Keratinocyte (primary cell): Measurements from ENCODE around the gene TEX22. TPM values are rescaled to one million over a fixed set of nuclear protein-coding genes. Genes with fewer than 3 reads are reported as not detected.

Experiments
- DNase-seq: peaks from one replicate; pipeline ENCODE4 v3.0.0-alpha.2; 2011; ENCODE audit warnings: low read depth, missing footprints, low spot score
- FAIRE-seq: peaks from 2 replicates; lab custom pipeline; 2011; peaks lifted over from hg19 to GRCh38; lab: Jason Lieb, UNC
- H2AFZ ChIP-seq: 2 replicates; pipeline ENCODE4 v1.6.0; 2012; ENCODE audit warnings: low read length, control low read depth, inconsistent platforms; ENCODE audit not compliant: control insufficient read depth
- H3K27ac ChIP-seq: 2 replicates; pipeline ENCODE4 v1.5.1; 2011; ENCODE audit warnings: low read length; ENCODE audit not compliant: control insufficient read depth, insufficient read depth
- H3K27me3 ChIP-seq: 3 replicates; pipeline ENCODE4 v1.6.0; 2011; ENCODE audit warnings: low read length; ENCODE audit not compliant: control insufficient read depth, insufficient read depth; ENCODE audit errors: extremely low read depth
- H3K36me3 ChIP-seq, 2 experiments: 2 replicates in 1 of 2; 3 replicates in 1 of 2; pipeline ENCODE4 v1.5.1; 2011; ENCODE audit warnings: low read length in 2 of 2, mild to moderate bottlenecking in 1 of 2; ENCODE audit not compliant: control insufficient read depth in 2 of 2, insufficient read depth in 2 of 2; ENCODE audit errors: extremely low read depth in 1 of 2
- H3K4me1 ChIP-seq: 3 replicates; pipeline ENCODE4 v1.5.1; 2011; ENCODE audit warnings: low read length; ENCODE audit not compliant: control insufficient read depth, insufficient read depth; ENCODE audit errors: extremely low read depth
- H3K4me2 ChIP-seq: 3 replicates; pipeline ENCODE4 v1.6.0; 2011; ENCODE audit warnings: low read depth, low read length; ENCODE audit not compliant: control insufficient read depth, insufficient read depth; ENCODE audit errors: extremely low read depth
- H3K4me3 ChIP-seq, 3 experiments: fragments of 200-600 bp in 1 of 3; sonication (generic) in 1 of 3; 2 replicates in 2 of 3; 3 replicates in 1 of 3; pipeline ENCODE4 v1.5.1; 2011 to 2016; ENCODE audit warnings: low read length in 3 of 3, mild to moderate bottlenecking in 3 of 3, control low read depth in 2 of 3, inconsistent platforms in 1 of 3, low read depth in 1 of 3, mixed read lengths in 1 of 3, mixed run types in 1 of 3, moderate library complexity in 1 of 3; ENCODE audit not compliant: control insufficient read depth in 2 of 3, insufficient read depth in 2 of 3; ENCODE audit errors: extremely low read depth in 1 of 3
- H3K79me2 ChIP-seq: 2 replicates; pipeline ENCODE4 v1.6.0; 2012; ENCODE audit warnings: low read length; ENCODE audit not compliant: control insufficient read depth, insufficient read depth
- H3K9ac ChIP-seq: 3 replicates; pipeline ENCODE4 v1.6.0; 2011; ENCODE audit warnings: low read length; ENCODE audit not compliant: control insufficient read depth, insufficient read depth; ENCODE audit errors: extremely low read depth
- H3K9me1 ChIP-seq: 3 replicates; pipeline ENCODE4 v1.6.0; 2011; ENCODE audit warnings: low read length; ENCODE audit not compliant: control insufficient read depth, insufficient read depth; ENCODE audit errors: extremely low read depth
- H3K9me3 ChIP-seq: 2 replicates; pipeline ENCODE4 v1.5.1; 2012; ENCODE audit warnings: low read depth, low read length; ENCODE audit not compliant: control insufficient read depth
- H4K20me1 ChIP-seq: 3 replicates; pipeline ENCODE4 v1.6.0; 2011; ENCODE audit warnings: low read length; ENCODE audit not compliant: control insufficient read depth, insufficient read depth; ENCODE audit errors: extremely low read depth
- EZH2 ChIP-seq: IDR thresholded peaks from one replicate; pipeline ENCODE4 v1.6.1; 2012; ENCODE audit warnings: inconsistent platforms, mild to moderate bottlenecking, low read length, moderate library complexity
- dilution Hi-C: fragments of 300-500 bp; cut with MboI; formaldehyde crosslinking; loops from one replicate; pipeline ENCODE4 v1.7.0; 2020; ENCODE audit warnings: low sequenced_read_pairs; ENCODE audit not compliant: extremely low pct_ligation_motif_present
- polyA plus RNA-seq, 5 experiments: library from polyadenylated mRNA; depleted of rRNA in 3 of 5; stranded (reverse) in 3 of 5; stranded (forward) in 1 of 5; unstranded in 1 of 5; fragments of >200 nt; gene quantifications; 1 replicate in 1 of 5; 2 replicates in 3 of 5; 3 replicates in 1 of 5; pipeline versions ENCODE4 v1.2.1 to v1.2.3, GENCODE V29; 2011 to 2012; ENCODE audit warnings: missing spikeins in 2 of 5, low read depth in 1 of 5, low replicate concordance in 1 of 5
- TF ChIP-seq, protein P1 (sequence below), 3 experiments: IDR thresholded peaks in 1 of 3; conservative IDR thresholded peaks in 1 of 3; optimal IDR thresholded peaks in 1 of 3; 2 replicates in 2 of 3; 3 replicates in 1 of 3; pipeline versions ENCODE3 to v1.5.1; 2011; ENCODE audit warnings: low read length in 3 of 3, mild to moderate bottlenecking in 3 of 3, moderate library complexity in 2 of 3, control low read depth in 1 of 3, inconsistent platforms in 1 of 3; ENCODE audit not compliant: insufficient read depth in 2 of 3; ENCODE audit errors: extremely low read depth in 1 of 3

Gene TEX22
- polyA plus RNA-seq, 1 donor (not counting 4 experiments of a cell fraction or from before 2014, with no cell fraction given): 0.03 TPM

DNA sequence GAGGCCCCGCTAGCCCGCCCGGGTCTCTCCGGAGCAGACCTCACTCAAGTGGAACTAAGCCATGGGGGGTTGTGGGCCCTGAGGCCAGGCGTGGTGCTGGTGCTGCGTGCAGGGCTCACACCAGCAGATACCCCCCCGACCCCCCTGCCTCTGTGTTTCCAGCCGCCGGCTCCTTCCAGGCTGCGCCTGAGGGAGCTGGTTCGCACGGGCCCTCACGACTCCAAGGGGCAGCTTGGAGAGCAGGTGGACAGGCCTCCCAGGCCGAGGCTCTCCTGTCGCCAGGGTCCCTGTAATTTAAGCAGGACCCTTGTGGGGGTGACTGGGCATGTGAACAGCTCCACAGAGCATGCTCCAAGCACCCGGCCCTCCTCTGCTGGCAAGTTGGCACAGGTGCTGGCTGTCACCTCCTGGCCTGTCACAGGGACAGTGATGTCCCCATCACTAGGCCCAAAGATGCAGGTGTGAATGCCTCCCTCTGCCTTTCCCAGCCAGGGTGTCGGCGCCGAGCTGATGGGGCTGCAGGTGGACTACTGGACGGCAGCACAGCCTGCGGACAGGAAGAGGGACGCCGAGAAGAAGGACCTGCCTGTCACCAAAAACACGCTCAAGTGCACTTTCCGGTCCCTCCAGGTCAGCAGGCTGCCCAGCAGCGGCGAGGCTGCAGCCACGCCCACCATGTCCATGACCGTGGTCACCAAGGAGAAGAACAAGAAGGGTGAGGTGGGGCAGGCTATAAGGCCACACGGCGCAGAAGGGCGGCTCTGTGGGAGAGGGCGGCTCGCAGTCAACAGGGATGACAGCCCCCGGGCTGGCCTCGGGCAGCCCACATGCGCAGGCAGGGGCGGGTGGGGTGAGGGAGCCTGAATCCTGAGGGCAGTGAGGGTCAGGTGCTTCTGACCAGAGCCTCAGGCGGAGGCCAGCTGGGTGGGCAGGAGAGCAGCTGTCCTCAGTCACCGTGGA is 5.9 kb upstream of the TEX22 start:
- Histone ChIP-seq H3K9ac (no peak overlapping the region), H4K20me1 (no peaks in the 10 kb centered on the region), H3K36me3 (peaks cover 0 to 2% of the 10 kb centered on the region in 2 experiments), H3K4me2 (no peak overlapping the region), H3K27me3 (no peaks in the 10 kb centered on the region), H2AFZ (no peak overlapping the region), H3K9me1 (no peaks in the 10 kb centered on the region), H3K4me1 (no peaks in the 10 kb centered on the region), H3K4me3 (no peak overlapping the region), H3K9me3 (no peaks in the 10 kb centered on the region), H3K27ac (no peak overlapping the region), H3K79me2 (no peaks in the 10 kb centered on the region)
- dilution Hi-C loops: no loop called here
- no peak for TF ChIP-seq EZH2
- TF ChIP-seq, protein P1, sequence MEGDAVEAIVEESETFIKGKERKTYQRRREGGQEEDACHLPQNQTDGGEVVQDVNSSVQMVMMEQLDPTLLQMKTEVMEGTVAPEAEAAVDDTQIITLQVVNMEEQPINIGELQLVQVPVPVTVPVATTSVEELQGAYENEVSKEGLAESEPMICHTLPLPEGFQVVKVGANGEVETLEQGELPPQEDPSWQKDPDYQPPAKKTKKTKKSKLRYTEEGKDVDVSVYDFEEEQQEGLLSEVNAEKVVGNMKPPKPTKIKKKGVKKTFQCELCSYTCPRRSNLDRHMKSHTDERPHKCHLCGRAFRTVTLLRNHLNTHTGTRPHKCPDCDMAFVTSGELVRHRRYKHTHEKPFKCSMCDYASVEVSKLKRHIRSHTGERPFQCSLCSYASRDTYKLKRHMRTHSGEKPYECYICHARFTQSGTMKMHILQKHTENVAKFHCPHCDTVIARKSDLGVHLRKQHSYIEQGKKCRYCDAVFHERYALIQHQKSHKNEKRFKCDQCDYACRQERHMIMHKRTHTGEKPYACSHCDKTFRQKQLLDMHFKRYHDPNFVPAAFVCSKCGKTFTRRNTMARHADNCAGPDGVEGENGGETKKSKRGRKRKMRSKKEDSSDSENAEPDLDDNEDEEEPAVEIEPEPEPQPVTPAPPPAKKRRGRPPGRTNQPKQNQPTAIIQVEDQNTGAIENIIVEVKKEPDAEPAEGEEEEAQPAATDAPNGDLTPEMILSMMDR (optimal IDR thresholded peaks at IDR 0.05 in 1 of 3, IDR thresholded peaks at IDR 0.05 in 1 of 3, conservative IDR thresholded peaks at IDR 0.05 in 1 of 3; ENCODE audit: extremely low read depth in 1 of 3, insufficient read depth in 2 of 3, low read length in 3 of 3): no peak
- no peak for FAIRE-seq
- DNase-seq: no peak

DNA sequence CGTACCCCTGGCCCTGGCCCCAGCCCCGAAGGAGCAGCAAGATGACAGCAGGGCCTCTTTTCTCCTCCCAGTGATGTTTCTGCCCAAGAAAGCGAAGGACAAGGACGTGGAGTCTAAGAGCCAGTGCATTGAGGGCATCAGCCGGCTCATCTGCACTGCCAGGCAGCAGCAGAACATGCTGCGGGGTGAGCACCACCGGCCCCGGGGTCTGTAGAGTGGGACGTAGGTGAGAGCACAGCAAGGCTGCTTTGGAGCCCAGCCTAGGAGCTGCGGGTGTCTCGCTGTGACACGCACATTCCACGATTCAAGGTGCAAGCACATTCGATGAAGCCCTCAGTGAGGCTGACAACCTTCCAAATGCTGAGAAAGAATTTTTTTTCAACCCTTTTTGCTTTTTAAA is 5.2 kb upstream of the TEX22 start:
- Histone ChIP-seq H3K4me2 (no peak overlapping the region), H3K9me1 (no peaks in the 10 kb centered on the region), H4K20me1 (no peaks in the 10 kb centered on the region), H3K79me2 (no peaks in the 10 kb centered on the region), H3K4me3 (no peak overlapping the region), H3K4me1 (no peaks in the 10 kb centered on the region), H3K27ac (no peak overlapping the region), H2AFZ (no peak overlapping the region), H3K27me3 (no peaks in the 10 kb centered on the region), H3K9ac (no peak overlapping the region), H3K9me3 (no peaks in the 10 kb centered on the region), H3K36me3 (peaks cover 0 to 2% of the 10 kb centered on the region in 2 experiments)
- no peak for DNase-seq
- dilution Hi-C loops: no loop called here
- FAIRE-seq: no peak
- TF ChIP-seq, protein P1 (optimal IDR thresholded peaks at IDR 0.05 in 1 of 3, IDR thresholded peaks at IDR 0.05 in 1 of 3, conservative IDR thresholded peaks at IDR 0.05 in 1 of 3; ENCODE audit: extremely low read depth in 1 of 3, insufficient read depth in 2 of 3, low read length in 3 of 3): no peak
- no peak for TF ChIP-seq EZH2
